Ovary (tissue), 9 donors: ENCODE results near the gene PHACTR3. TPM values are rescaled to one million over a fixed set of nuclear protein-coding genes. Genes with fewer than 3 reads are reported as not detected.
A peak's percentile ranks its signal among the peaks of the same experiment; 100 is the strongest.

Experiments used
- DNase-seq, 5 donors: peaks; one replicate each; pipeline ENCODE4 v3.0.0-alpha.2; 2019 to 2020
- H3K27ac ChIP-seq, 2 donors: fragments of 200-600 bp; one replicate each; pipeline versions ENCODE4 v1.5.1 to v1.8.0; 2019 to 2022
- H3K27me3 ChIP-seq: fragments of 200-600 bp; one replicate; pipeline ENCODE4 v1.8.0; 2022
- H3K36me3 ChIP-seq: fragments of 200-600 bp; sonication (generic); one replicate; pipeline ENCODE4 v1.5.1; 2019
- H3K4me1 ChIP-seq: one replicate; pipeline ENCODE4 v1.8.1; 2013; ENCODE audit warnings: mild to moderate bottlenecking, moderate library complexity; ENCODE audit not compliant: insufficient read depth
- H3K4me3 ChIP-seq: fragments of 200-600 bp; sonication (generic); one replicate; pipeline ENCODE4 v1.5.1; 2017
- H3K9me3 ChIP-seq, 2 donors: fragments of 200-600 bp in 1 of 2; sonication (generic) in 1 of 2; one replicate each; pipeline versions ENCODE4 v1.5.1 to v1.8.1; 2013 to 2019; ENCODE audit warnings: mild to moderate bottlenecking in 1 of 2, moderate library complexity in 1 of 2
- EP300 ChIP-seq: sonication (generic); formaldehyde crosslinking; IDR thresholded peaks from one replicate; pipeline ENCODE4 v1.6.1; 2017; ENCODE audit warnings: antibody characterized with exemption
- POLR2A ChIP-seq: fragments of 450-650 bp; IDR thresholded peaks from one replicate; pipeline ENCODE4 v1.6.1; 2017; ENCODE audit warnings: antibody characterized with exemption, mild to moderate bottlenecking, moderate library complexity
- WGBS, 3 donors: extraction: QIAGEN DNeasy Blood & Tissue Kit in 1 of 3; methylation state at CpG; one replicate each; pipeline versions ENCODE4 v1.1.5 to v1.1.7; 2013 to 2017; 5-methylcytosine and 5-hydroxymethylcytosine counted together
- intact Hi-C, 4 donors: fragments of 100-400 bp; cut with DNase I; formaldehyde crosslinking; loops; one replicate each; pipeline versions ENCODE4 v1.11.0 to v1.15.1; 2022 to 2023
- polyA plus RNA-seq, 2 donors: library from polyadenylated mRNA; stranded (reverse); fragments of 200-250 nt in 1 of 2; fragments of 350-450 nt in 1 of 2; fragmentation: Illumina TruSeq in 1 of 2; extraction: RNeasy Lipid Tissue Mini Kit (QIAGEN cat#74804) in 1 of 2; gene quantifications; one replicate each; pipeline ENCODE4 v1.2.3, GENCODE V29; 2013 to 2014
- total RNA-seq, 7 donors: library from RNA; depleted of rRNA in 2 of 7; stranded (reverse); fragments of >200 nt in 2 of 7; fragmentation: NEBNext Ultra II Directional in 3 of 7; extraction: Animal tissue kit (Norgen Biotek cat#: 25700) in 3 of 7; gene quantifications; one replicate each; pipeline versions ENCODE4 v1.1.0 to v1.2.4, GENCODE V29; 2016 to 2023
- TF ChIP-seq, protein P1 (sequence below), 3 donors: fragments of 450-650 bp in 2 of 3; fragments of 200-600 bp in 1 of 3; IDR thresholded peaks; one replicate each; pipeline versions ENCODE4 v1.5.1 to v1.8.0; 2016 to 2022; ENCODE audit warnings: antibody characterized with exemption in 3 of 3, mild to moderate bottlenecking in 1 of 3
- donor health status: DM: no; HTN: no; CAD: no; lungs with moderate emphysema.
- donor health status: DM: no; HTN: no; CAD: no.
- donor health status: Bipolar disorder and iron deficiency.
- donor health status: DM: yes; HTN: yes; CAD: no.
- donor health status: DM: no; HTN: no; CAD: no.
- donor health status: DM: yes; HTN: yes; CAD: no.

PHACTR3 gene
- total and polyA plus RNA-seq, 9 donors = 5.7 to 19.0 (median 9.1) TPM

DNA sequence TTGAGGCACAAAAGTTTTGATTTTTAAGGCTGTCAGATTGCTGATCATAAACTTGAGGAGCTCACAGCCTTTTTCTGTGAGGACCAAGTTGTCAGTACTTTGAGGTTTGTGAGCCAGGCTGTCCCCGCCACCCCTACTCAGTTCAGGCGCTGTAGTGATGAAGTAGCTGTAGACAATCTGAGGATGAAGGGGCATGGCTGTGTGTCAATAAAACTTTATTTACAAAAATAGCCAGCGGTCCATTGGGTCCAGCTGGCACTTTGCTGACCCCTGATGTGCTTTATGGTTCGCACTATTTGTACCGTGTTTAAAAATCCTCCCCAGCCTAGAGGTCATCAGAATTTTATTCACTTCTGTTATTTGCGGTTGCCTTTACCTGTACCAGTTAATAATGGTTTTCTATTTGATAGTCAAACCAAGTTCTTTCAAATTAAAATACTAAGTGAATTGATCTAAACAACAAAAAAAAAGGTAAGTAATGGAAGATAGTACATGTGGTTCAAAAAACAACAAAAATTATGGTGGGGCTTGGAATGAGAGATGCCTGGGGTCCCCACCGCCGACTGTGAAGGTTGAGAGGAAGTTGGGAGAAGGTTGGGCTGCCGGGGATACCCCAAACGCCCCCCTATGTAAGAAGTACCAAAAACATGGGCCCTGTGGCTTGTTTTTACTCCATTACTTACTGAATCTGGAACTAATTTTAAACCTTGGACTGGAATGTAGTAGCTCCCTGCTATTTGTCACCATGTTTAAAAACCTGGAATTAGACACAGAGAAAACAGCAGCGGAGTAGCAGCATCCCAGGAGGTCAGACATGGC is 205.5 kb downstream of the PHACTR3 start:
- DNase-seq = no peak
- intact Hi-C loops = no loop called here
- no peaks in the 10 kb centered on the region for H3K9me3 ChIP-seq
- H3K4me1 ChIP-seq = peaks cover 5% of the 10 kb centered on the region
- no peaks in the 10 kb centered on the region for H3K36me3 ChIP-seq
- TF ChIP-seq EP300 (no peak), POLR2A (no peak)
- TF ChIP-seq, protein P1, sequence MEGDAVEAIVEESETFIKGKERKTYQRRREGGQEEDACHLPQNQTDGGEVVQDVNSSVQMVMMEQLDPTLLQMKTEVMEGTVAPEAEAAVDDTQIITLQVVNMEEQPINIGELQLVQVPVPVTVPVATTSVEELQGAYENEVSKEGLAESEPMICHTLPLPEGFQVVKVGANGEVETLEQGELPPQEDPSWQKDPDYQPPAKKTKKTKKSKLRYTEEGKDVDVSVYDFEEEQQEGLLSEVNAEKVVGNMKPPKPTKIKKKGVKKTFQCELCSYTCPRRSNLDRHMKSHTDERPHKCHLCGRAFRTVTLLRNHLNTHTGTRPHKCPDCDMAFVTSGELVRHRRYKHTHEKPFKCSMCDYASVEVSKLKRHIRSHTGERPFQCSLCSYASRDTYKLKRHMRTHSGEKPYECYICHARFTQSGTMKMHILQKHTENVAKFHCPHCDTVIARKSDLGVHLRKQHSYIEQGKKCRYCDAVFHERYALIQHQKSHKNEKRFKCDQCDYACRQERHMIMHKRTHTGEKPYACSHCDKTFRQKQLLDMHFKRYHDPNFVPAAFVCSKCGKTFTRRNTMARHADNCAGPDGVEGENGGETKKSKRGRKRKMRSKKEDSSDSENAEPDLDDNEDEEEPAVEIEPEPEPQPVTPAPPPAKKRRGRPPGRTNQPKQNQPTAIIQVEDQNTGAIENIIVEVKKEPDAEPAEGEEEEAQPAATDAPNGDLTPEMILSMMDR (IDR thresholded peaks at IDR 0.05) = no peak
- no peak overlapping the region for H3K4me3 ChIP-seq
- no peak overlapping the region for H3K27ac ChIP-seq
- WGBS, 3 donors = 83 to 90% (median 88%) methylated on average over 11 of the region's 11 CpGs
- H3K27me3 ChIP-seq = no peaks in the 10 kb centered on the region

DNA sequence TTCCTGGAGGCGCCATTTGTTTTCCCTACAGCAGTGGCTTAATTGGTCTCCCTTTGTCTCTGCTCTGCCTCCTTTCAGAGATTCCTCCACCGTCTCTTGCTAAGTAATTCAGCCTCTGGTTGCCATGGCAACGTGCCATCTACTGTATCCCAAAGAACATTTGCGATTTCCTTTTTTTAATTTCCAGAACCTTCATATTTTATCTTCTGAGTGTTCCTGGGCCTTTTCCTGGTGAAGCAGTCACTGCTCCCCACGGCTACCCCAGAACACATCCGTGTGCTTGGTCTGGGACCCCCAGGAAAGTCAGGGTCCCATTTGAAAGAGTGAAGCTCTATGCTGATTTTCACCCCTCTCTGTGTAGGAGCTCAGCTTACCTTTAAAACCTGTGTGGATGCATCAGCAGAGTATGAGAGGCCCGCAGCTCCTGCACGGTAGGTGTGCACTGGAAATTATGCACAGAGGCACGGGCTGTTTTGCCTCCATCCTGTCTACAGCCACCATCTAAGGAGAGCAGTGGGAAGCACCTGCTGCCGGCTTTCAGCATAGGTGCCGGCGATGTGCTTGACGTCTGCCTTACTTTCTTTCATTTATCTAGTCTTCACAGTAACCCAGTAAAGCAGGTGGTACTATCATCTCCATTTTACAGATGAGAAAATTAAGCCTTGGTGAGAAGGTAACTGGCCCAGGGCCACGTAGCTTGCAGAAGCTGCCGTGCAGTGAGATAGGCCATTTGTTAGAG is 206.3 kb downstream of the PHACTR3 start:
- DNase-seq = peak in 2 of 5 donors; percentile 4 to 6
- no peak overlapping the region for H3K4me3 ChIP-seq
- H3K27ac ChIP-seq = no peak overlapping the region

GRCh38 chr20:59811681-59812171 is 207.4 kb downstream of the PHACTR3 start:
- H3K27ac ChIP-seq = no peak overlapping the region
- peaks cover 5% of the 10 kb centered on the region for H3K4me1 ChIP-seq
- H3K36me3 ChIP-seq = no peaks in the 10 kb centered on the region
- DNase-seq = peak in 1 of 5 donors; percentile 4
- no peaks in the 10 kb centered on the region for H3K9me3 ChIP-seq
- TF ChIP-seq, protein P1 (IDR thresholded peaks at IDR 0.05) = no peak
- TF ChIP-seq POLR2A (no peak), EP300 (no peak)
- no peak overlapping the region for H3K4me3 ChIP-seq
- H3K27me3 ChIP-seq = no peaks in the 10 kb centered on the region
- intact Hi-C loops = no loop called here
- WGBS, 3 donors = 80 to 97% (median 85%) methylated on average over 7 of the region's 7 CpGs

More for the DNA sequence above, 206.3 kb downstream of the PHACTR3 start:
- WGBS, 3 donors = 86 to 92% (median 92%) methylated on average over 15 of the region's 15 CpGs
- intact Hi-C loops = no loop called here
- Histone ChIP-seq H3K27me3 (no peaks in the 10 kb centered on the region), H3K4me1 (peaks cover 5% of the 10 kb centered on the region), H3K36me3 (no peaks in the 10 kb centered on the region), H3K9me3 (no peaks in the 10 kb centered on the region)
- TF ChIP-seq, protein P1 (IDR thresholded peaks at IDR 0.05) = no peak

GRCh38 chr20:59812286-59813125 is 208.2 kb downstream of the PHACTR3 start:
- no peaks in the 10 kb centered on the region for H3K27me3 ChIP-seq
- no peaks in the 10 kb centered on the region for H3K9me3 ChIP-seq
- H3K4me3 ChIP-seq = no peak overlapping the region
- 88 to 96% (median 93%) methylated on average over 23 of the region's 23 CpGs for WGBS, 3 donors
- TF ChIP-seq, protein P1 (IDR thresholded peaks at IDR 0.05) = no peak
- no peak for TF ChIP-seq EP300
- TF ChIP-seq POLR2A = no peak
- H3K36me3 ChIP-seq = no peaks in the 10 kb centered on the region
- peaks cover 5% of the 10 kb centered on the region for H3K4me1 ChIP-seq
- H3K27ac ChIP-seq = no peak overlapping the region
- intact Hi-C loops = no loop called here
- peak in 1 of 5 donors; percentile 4 for DNase-seq
